ENCODE data around the gene ZNF33A. TPM values are rescaled to one million over a fixed set of nuclear protein-coding genes. Genes with fewer than 3 reads are reported as not detected.
"Not testable (repeated sequence)": the region's sequence is repeated elsewhere in the genome, so short reads cannot be mapped to it uniquely, and the experiment has no call there.

ZNF33A gene
- total and polyA plus RNA-seq, 2 experiments from 2014 or later = 21.2 to 23.8 TPM

- no peaks in the 10 kb centered on the region for H3K9me3 ChIP-seq (ENCODE audit: low read depth)
- H3K4me3 ChIP-seq = no peak overlapping the region
- H3K4me1 ChIP-seq (ENCODE audit: low read depth) = no peaks in the 10 kb centered on the region
- DNase-seq (ENCODE audit: low read depth in 1 of 2, low spot score in 1 of 2) = no peak
- no peaks in the 10 kb centered on the region for H3K27me3 ChIP-seq
- no peak for TF ChIP-seq CTCF (IDR thresholded peaks at IDR 0.05; ENCODE audit: low read depth, low read length)
- H3K36me3 ChIP-seq = no peaks in the 10 kb centered on the region
- H3K27ac ChIP-seq = no peak overlapping the region
Observed at GRCh38 chr10:37976880-37977203, 33.6 kb upstream of the ZNF33A start.

DNA sequence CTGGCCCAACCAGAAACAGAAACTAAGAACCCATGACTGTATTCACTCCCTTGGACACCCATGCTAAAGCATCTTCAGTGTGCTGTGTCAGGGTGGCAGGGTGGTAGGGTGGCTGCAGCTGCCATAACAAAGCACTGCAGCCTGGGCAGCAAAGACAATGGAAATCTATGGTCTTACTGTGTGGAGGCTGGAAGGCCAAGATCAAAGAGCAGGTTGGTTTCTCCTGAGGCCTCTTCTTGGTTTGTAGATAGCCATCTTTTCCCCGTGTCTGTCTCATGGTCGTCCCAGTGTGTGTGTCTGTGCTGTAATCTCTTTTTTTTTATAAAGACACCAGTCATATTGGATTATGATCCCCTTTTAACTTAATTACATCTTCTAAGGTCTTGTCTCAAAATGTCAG, 18.8 kb upstream of the ZNF33A start:
- H3K9me3 ChIP-seq (ENCODE audit: low read depth) = no peaks in the 10 kb centered on the region
- no peaks in the 10 kb centered on the region for H3K36me3 ChIP-seq
- no peaks in the 10 kb centered on the region for H3K4me1 ChIP-seq (ENCODE audit: low read depth)
- H3K27me3 ChIP-seq = no peaks in the 10 kb centered on the region
- no peak for DNase-seq (ENCODE audit: low read depth in 1 of 2, low spot score in 1 of 2)
- no peak for TF ChIP-seq CTCF (IDR thresholded peaks at IDR 0.05; ENCODE audit: low read depth, low read length)
- H3K4me3 ChIP-seq = no peak overlapping the region
- H3K27ac ChIP-seq = no peak overlapping the region

- TF ChIP-seq CTCF (IDR thresholded peaks at IDR 0.05; ENCODE audit: low read depth, low read length) = no peak
- Histone ChIP-seq H3K36me3 (no peaks in the 10 kb centered on the region), H3K4me1 (ENCODE audit: low read depth) (no peaks in the 10 kb centered on the region), H3K4me3 (no peak overlapping the region), H3K27ac (no peak overlapping the region), H3K27me3 (no peaks in the 10 kb centered on the region), H3K9me3 (ENCODE audit: low read depth) (no peaks in the 10 kb centered on the region)
- DNase-seq (ENCODE audit: low read depth in 1 of 2, low spot score in 1 of 2) = no peak
Observed at GRCh38 chr10:37992083-37992482, 18.4 kb upstream of the ZNF33A start.

DNA sequence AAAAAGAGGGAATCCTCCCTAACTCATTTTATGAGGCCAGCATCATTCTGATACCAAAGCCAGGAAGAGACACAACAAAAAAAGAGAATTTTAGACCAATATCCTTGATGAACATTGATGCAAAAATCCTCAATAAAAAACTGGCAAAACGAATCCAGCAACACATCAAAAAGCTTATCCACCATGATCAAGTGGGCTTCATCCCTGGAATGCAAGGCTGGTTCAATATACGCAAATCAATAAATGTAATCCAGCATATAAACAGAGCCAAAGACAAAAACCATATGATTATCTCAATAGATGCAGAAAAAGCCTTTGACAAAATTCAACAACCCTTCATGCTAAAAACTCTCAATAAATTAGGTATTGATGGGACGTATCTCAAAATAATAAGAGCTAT, 11.6 kb upstream of the ZNF33A start:
- not testable (repeated sequence) for H3K27ac ChIP-seq; H3K4me1 ChIP-seq (ENCODE audit: low read depth); H3K9me3 ChIP-seq (ENCODE audit: low read depth); DNase-seq (ENCODE audit: low read depth in 1 of 2, low spot score in 1 of 2); H3K27me3 ChIP-seq; H3K36me3 ChIP-seq; H3K4me3 ChIP-seq

- H3K4me1 ChIP-seq (ENCODE audit: low read depth); H3K9me3 ChIP-seq (ENCODE audit: low read depth); DNase-seq (ENCODE audit: low read depth in 1 of 2, low spot score in 1 of 2); H3K27me3 ChIP-seq; H3K27ac ChIP-seq; H3K4me3 ChIP-seq; H3K36me3 ChIP-seq: not testable (repeated sequence)
Observed at GRCh38 chr10:38000474-38000873, 10.0 kb upstream of the ZNF33A start.

GRCh38 chr10:38003026-38003425, 7.4 kb upstream of the ZNF33A start:
- H3K4me1 ChIP-seq (ENCODE audit: low read depth) = no peaks in the 10 kb centered on the region
- H3K36me3 ChIP-seq = no peaks in the 10 kb centered on the region
- no peaks in the 10 kb centered on the region for H3K9me3 ChIP-seq (ENCODE audit: low read depth)
- no peak overlapping the region for H3K27ac ChIP-seq
- H3K4me3 ChIP-seq = no peak overlapping the region
- no peak for DNase-seq (ENCODE audit: low read depth in 1 of 2, low spot score in 1 of 2)
- TF ChIP-seq CTCF (IDR thresholded peaks at IDR 0.05; ENCODE audit: low read depth, low read length) = no peak
- no peaks in the 10 kb centered on the region for H3K27me3 ChIP-seq

- Histone ChIP-seq H3K9me3 (ENCODE audit: low read depth) (no peaks in the 10 kb centered on the region), H3K4me1 (ENCODE audit: low read depth) (no peaks in the 10 kb centered on the region), H3K27ac (no peak overlapping the region), H3K27me3 (no peaks in the 10 kb centered on the region), H3K4me3 (no peak overlapping the region), H3K36me3 (no peaks in the 10 kb centered on the region)
- DNase-seq (ENCODE audit: low read depth in 1 of 2, low spot score in 1 of 2) = no peak
- no peak for TF ChIP-seq CTCF (IDR thresholded peaks at IDR 0.05; ENCODE audit: low read depth, low read length)
Observed at GRCh38 chr10:38003588-38003987, 6.9 kb upstream of the ZNF33A start.

Data from cardiac muscle cell (in vitro differentiated cells and primary cell).